Right kidney (tissue), 1 donor: Measurements from ENCODE around the gene RTKN2.

Source experiments
- DNase-seq: peaks from one replicate; pipeline ENCODE4 v3.0.0-alpha.2; 2016

RTKN2 gene

DNA sequence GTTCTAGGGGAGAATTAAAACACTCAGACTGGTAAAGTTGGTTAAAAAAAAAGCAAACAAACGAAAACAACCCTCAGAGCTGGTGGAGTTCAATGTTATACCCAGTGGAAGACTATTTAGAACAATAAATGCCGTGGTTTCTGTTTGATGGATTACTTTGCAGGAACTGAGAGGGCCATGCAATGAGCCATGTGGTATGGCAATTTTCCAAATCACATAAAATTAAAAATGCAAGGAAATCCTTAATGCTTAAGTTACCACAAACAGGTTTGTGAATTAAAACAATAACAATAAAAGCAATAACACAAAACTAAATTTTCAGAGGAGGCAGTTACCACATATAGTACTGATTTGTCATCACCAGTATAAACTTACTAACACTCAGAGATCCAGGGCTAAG is 96.9 kb downstream of the RTKN2 start:
- no peak for DNase-seq

DNA sequence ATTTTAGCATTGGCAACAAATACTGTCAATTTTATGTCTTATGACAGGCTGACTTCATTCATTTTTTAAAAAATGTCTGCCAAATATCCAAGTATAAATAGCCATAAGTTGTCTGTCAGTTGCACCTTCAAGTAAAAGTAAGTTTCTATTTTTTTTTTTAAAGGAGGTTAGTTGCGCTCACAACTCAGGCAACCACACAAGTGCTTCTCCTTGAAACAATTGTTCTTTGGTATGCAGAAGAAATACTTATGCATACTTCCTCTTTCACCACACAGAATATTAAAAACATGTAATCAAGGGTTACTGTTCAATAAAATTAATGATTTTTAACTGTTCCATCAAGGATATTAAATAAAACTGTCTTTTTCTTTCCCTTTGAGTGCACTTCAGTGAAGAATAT is 97.9 kb downstream of the RTKN2 start:
- DNase-seq = no peak

DNA sequence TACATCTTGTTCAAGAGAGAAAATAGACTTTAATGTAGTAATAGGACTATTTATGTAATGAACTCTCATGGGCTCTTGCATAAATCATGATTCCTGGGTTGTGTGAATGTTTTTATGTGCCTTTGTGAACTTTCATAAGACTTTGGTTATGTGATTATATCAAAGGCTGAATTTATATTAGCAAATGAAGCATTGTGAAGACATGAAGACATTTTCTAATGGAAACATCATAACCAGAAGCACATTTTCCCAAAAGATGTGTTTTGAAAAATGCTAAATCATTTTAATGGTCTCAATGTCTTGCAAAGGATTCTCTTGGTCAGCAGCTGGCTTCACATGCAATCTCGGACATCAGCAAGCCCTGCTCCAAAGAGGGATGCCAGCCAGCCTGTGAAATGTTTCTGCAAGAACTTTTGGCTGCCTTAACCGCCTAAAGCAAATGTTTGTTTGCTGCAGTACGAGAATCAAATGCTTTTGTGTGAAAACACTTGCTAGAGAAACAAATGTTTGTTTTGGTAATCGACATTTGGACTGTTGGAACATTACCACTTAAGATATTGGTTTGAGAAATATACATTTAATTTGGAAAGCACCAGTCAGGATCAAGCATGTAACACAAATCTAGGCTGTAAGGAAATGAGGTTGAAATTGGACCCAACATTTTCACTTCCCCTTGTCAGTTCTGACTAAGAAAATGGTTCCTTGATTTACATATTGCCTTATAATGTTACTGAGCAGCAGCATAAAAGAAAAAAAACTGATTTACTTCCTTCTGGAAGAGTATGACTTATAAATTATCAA is 102.1 kb downstream of the RTKN2 start:
- DNase-seq = peak; percentile 26

DNA sequence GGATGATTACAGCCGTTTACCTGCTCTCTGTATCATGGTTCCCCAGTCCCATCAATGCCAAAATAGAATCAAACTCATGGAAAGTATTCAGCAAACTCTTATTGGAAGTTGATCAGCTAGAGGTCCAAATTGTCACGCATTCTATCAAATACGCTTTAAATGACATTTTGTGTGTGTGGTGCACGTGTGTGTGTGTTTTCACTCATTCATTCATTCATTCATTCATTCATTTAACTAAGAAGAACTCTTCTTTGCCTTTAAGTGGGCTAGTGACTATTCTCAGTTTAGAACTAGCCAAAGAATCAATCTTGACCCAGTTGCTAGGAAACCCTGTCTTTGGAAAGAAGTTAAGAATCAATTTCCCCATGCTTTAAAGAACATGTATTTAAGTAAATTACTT is 102.8 kb downstream of the RTKN2 start:
- DNase-seq = no peak

DNA sequence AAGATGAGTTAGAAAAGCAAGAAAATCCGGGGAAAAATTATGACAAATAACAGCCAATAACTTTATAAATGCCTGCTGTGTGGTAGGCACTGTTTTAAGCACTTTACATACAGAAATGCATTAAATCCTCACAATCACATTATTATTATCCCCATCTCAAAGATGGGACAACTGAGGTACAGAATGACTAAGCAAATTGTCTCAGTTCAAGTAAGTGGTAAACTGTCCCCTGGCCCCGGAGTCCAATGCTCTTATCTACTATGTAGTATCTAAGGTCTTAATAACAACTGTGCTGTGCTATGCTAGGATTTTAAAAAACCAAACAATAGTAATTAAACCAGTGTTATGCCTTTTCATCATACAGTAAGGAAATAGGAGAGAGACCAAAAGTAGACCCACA is 105.6 kb downstream of the RTKN2 start:
- no peak for DNase-seq

DNA sequence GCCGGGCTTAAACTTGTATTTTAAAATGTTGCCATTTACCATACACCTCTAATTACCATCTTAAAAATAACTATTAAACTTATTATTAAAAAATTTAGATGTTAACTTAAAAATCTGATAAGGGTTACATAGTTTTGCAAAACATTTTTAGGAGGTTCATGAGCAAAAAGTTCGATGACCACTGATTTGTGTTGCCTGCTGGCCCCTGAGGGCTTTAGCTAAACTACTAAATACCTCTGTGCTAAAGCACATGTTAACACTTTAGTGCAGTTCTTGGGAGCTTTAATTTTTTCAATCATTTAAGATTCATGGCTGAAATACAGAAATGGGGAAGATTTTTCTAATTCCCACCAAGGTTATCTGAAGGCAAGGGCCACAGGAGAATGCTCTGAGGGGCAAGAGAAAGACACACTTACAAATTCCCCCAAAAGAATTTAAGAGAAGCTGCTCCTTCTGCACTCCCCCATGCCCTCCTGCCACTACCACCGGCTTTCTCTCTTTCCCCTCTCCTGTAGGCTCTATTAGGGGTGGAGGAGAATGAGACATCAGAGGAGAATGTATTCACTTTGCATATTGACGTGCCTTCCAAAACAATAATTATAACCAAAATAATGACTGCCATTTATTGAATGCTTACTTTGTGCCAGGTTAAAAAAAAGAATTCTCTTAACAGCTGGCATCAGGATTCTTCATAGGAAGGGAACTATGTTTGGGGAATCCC is 106.2 kb downstream of the RTKN2 start:
- no peak for DNase-seq

DNA sequence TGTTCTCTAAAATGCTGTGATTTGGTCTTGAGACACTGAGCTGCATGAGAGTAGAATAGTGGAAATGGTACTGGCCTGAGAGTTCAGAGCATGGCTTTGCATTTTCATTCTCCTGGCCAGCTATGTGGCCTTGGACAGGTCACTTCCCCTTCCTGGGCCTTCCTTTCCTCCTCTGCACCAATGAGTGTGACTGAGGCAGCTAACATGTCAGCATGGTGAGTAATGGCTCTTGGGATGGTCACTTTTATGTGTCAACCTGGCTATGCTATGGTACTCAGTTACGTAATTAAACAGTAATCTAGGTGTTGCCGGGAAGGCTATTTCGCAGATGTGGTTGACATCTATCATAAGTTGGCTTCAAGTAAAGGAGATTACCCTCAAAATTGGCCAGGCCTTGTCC is 109.3 kb downstream of the RTKN2 start:
- no peak for DNase-seq

DNA sequence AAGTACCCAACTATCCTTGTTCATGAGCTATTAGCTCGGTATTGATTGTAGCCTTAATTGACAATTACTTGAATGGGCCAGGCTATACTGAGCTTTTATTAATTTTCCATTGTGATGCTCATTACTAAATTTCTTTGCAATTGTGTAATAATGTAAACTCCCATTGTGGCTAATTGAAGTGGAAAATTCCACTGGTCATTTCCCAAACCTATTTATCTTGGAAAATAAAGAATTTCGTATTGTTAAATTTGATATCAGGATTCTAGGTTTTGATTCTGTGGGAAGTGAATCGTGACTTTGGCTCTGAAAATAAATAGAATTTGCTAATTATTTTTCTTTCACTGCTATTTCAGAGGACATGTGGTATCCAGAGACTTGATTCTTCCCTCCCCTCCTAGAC is 111.0 kb downstream of the RTKN2 start:
- no peak for DNase-seq

DNA sequence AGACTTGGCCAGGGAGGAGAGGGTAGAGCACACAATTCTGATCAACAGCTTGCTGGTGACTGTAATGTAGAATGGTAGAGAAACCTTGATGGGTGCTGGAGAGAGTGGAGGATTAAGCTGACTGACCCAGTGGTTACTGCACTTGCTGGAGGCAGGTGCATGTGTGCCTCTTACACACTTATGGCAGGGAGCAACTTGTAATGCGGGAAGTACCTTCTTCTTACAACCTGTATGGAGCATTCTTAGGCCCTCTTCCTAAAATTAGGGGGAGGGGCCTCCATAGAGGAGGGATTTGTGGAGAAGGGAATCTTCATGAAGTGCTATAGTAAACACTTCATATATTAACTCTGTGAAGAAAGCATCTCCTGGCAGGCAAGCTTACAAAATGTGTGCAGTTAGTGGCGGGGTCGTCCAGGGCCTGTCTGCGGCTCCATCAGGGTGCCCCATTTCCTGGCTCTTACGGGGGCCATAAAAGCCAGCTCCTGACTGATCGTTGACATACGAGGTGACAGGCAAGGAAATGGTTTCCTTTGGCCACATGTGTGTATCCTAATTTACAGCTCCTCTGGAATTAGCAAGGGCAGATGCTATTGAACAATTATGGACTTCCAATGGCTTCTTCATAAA is 113.5 kb downstream of the RTKN2 start:
- no peak for DNase-seq

DNA sequence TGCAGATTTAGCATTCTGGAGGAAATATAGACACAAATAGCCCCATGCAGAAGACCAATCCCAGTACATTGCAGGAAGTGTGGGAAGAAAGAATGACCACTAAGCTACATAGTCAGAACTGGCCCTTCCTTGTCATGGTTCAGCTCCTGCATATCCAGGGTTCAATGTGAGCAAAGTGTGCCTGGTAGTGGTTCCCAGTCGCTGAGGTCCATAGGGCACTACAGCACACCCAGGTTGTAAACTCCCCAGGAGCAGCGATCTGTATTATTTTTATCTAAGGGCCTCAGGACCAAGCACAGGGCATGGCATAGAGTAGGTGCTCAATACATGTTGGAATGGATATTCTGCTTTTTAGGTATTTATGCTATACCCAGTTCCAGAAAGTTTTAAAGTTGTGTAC is 114.4 kb downstream of the RTKN2 start:
- no peak for DNase-seq

DNA sequence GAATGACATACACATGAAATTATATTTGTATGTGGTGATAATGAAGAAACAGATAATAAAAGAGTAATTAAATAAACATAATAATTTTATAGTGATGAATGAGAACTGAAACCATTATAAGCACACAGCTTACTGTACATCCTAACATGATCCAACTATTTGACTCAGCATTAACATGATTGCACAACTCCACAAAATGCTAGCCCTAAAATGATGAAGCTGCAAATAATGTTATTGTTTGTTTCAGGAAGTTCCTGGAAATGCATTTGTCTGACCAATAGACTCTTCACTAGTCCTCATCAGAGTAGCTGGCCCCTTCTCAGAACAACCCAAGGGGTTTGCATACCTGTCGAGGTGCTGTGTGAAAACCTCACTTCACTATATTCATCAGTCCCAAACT is 115.5 kb downstream of the RTKN2 start:
- no peak for DNase-seq

DNA sequence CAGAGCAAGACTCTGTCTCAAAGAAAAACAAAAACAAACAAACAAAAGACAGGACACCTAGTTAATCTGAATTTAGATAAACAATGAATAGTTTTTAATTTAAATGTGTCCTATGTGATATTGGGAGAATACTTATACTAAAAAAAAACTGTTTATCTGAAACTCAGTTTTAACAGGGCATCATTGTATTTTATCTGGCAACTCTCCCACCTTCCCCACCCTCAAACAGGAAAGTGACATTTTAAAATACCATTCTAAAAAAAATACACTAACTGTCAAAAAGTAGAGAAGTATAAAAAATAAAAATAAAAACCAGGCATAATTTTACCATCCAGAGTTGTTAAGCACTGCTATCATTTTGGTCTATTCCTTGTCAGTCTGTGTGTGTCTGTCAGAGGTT is 119.0 kb downstream of the RTKN2 start:
- DNase-seq = no peak

DNA sequence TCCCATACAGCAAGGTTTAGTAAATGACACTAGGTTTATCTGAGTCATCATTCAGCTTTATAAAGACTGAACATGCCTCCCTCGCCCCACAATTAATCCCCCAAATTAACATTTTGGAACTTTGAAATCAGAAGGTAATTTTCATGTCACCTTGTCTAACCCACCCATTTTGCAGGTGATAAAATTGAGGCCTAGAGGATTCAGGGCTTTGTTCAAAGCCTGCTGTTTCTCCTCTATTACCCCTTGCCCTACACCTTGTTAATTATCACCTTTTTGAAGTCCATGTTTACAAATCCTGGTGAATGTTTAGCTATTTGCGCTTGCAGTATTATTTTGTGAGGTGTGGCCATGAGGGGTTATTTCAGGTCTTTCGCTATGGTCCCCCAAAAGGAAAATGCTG is 120.5 kb downstream of the RTKN2 start:
- no peak for DNase-seq

DNA sequence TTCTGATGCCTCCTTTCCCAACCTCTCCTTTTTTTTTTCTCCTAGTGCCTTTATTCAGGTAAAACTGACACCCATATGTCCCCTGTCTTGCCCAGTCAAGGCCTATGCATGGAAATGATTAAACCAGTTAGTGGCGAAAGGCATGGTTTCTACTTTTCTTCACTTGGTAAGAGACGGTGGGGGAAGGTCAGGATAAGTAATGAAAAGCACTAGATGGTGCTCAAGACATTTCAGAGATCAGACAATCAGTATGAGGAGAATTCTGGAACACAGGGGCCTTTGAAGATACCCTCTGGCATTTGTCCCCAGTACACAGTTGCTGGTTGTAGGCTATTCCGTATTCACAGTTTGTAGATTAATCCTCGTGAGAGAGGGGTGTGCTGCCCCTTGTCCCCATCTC is 121.2 kb downstream of the RTKN2 start:
- DNase-seq = no peak

DNA sequence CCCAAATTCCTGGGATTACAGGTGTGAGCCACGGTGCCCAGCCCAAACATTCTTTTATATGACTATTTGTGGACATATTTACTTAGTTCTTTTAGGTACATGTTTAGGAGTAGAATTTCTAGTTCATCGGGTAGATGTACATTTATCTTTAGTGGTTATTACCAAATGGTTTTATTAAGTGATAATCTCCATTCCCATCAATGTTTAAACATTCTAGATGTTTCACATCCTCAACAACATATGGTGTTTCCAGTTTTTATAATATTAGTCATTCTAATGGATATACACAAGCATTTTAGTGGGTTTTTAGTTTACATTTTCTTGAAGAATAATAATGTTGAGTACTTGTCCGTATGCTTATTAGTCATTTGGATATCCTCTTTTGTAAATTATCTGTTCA is 131.7 kb downstream of the RTKN2 start:
- no peak for DNase-seq

DNA sequence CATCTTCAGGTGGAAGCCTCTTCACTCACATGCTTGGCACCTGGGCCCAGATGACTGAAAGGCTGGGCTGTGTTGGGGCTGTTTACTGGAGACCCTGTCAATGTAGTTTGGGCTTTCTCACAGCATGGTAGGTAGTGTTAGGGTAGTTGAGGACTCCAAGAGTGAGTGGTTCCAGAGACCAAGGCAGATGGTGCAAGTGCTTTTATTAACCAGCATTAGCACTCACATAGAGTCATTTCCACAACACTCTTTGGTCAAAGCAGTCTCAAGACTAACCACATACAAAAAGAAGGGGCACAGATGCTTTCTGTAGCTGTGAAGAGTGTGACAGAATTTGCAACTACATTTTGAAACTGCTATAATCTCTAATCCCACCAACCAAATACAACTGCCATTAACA is 135.0 kb downstream of the RTKN2 start:
- no peak for DNase-seq
